Transverse colon (tissue), 4 donors: ENCODE measurements around the gene WFDC8. TPM values are rescaled to one million over a fixed set of nuclear protein-coding genes. Genes with fewer than 3 reads are reported as not detected.

Experiments
- DNase-seq: peaks from one replicate; pipeline ENCODE4 v3.0.0-alpha.2; 2019
- H3K27ac ChIP-seq, 4 donors: fragments of 200-600 bp; sonication (generic); 2 replicates each; pipeline ENCODE4 v1.5.1; 2016 to 2018; ENCODE audit warnings: inconsistent platforms in 4 of 4
- H3K27me3 ChIP-seq: fragments of 200-600 bp; sonication (generic); 2 replicates; pipeline ENCODE4 v1.5.1; 2017; ENCODE audit warnings: inconsistent platforms
- H3K36me3 ChIP-seq, 4 donors: fragments of 200-600 bp; sonication (generic); 2 replicates each; pipeline ENCODE4 v1.5.1; 2017 to 2019; ENCODE audit warnings: inconsistent platforms in 4 of 4
- H3K4me1 ChIP-seq, 4 donors: fragments of 200-600 bp; sonication (generic); 2 replicates each; pipeline ENCODE4 v1.5.1; 2017 to 2020; ENCODE audit warnings: inconsistent platforms in 4 of 4
- H3K4me3 ChIP-seq, 4 donors: fragments of 200-600 bp; sonication (generic); 1 replicate in 1 of 4; 2 replicates in 3 of 4; pipeline versions ENCODE4 v1.5.1 to v1.6.1; 2017 to 2019; ENCODE audit warnings: inconsistent platforms in 4 of 4
- H3K9me3 ChIP-seq, 2 donors: fragments of 200-600 bp; sonication (generic); 2 replicates each; pipeline ENCODE4 v1.5.1; 2017 to 2019; ENCODE audit warnings: inconsistent platforms in 2 of 2
- EP300 ChIP-seq: sonication (generic); formaldehyde crosslinking; IDR thresholded peaks from one replicate; pipeline ENCODE4 v1.6.1; 2017; ENCODE audit warnings: antibody characterized with exemption, low read depth
- POLR2A ChIP-seq: fragments of 450-650 bp; IDR thresholded peaks from one replicate; pipeline ENCODE4 v1.6.1; 2016; ENCODE audit warnings: antibody characterized with exemption, mild to moderate bottlenecking, moderate library complexity
- POLR2AphosphoS5 ChIP-seq, 3 donors: sonication (generic); formaldehyde crosslinking; IDR thresholded peaks; one replicate each; pipeline ENCODE4 v1.6.1; 2016; ENCODE audit warnings: antibody characterized with exemption in 3 of 3
- WGBS, 2 donors: methylation state at CpG; one replicate each; pipeline ENCODE4 v1.1.5; 2018; ENCODE audit warnings: low coverage in 1 of 2; 5-methylcytosine and 5-hydroxymethylcytosine counted together
- in situ Hi-C, 4 donors: fragments of 200-750 bp; cut with MboI; loops; one replicate each; pipeline versions ENCODE4 v1.15.0 to v1.15.1; 2017; ENCODE audit warnings: low sequenced_read_pairs in 3 of 4, low pct_ligation_motif_present in 1 of 4, low pct_unique_long_range_greater_than_20kb in 1 of 4
- intact Hi-C: fragments of 100-400 bp; cut with DNase I; formaldehyde crosslinking; loops from one replicate; pipeline ENCODE4 v1.15.1; 2023; ENCODE audit warnings: low total_unique reads
- total RNA-seq, 4 donors: library from RNA; depleted of rRNA; stranded (reverse); fragments of >200 nt; gene quantifications; one replicate each; pipeline ENCODE4 v1.1.0, GENCODE V29; 2016
- TF ChIP-seq, protein P1 (sequence below), 5 experiments: fragments of 200-600 bp in 3 of 5; fragments of 450-650 bp in 2 of 5; sonication (generic) in 3 of 5; IDR thresholded peaks; 1 replicate in 2 of 5; 2 replicates in 3 of 5; pipeline ENCODE4 v1.5.1; 2016 to 2017; ENCODE audit warnings: antibody characterized with exemption in 5 of 5, inconsistent platforms in 3 of 5, mild to moderate bottlenecking in 2 of 5, moderate library complexity in 1 of 5

The WFDC8 gene
- total RNA-seq, 4 donors from 2014 or later: not detected

DNA sequence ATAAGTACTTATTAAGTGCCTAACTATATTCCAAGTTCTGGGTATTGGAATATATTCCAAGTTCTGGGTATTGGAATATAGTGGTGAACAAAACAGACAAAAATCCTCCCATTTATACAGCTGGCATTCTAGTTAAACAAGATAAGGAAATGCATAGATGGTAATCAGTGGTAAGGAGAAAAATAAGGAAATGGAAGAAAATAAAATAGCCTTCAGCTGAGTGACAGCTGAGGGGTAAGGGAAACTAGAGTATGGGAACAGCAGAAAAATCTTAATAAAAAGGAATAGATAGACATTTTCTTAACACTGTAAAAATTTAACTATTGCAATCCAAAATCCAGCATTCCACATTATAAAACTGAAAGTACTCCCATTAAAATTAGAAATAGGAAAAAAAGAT lies 33.2 kb upstream of the WFDC8 start:
- Histone ChIP-seq H3K9me3 (peaks cover 0 to under 1% of the 10 kb centered on the region in 2 donors), H3K27ac (no peak overlapping the region), H3K27me3 (no peaks in the 10 kb centered on the region), H3K36me3 (no peaks in the 10 kb centered on the region), H3K4me1 (peaks cover 0 to 17% (median 1%) of the 10 kb centered on the region in 4 donors), H3K4me3 (no peak overlapping the region)
- in situ Hi-C loops: no loop called here
- intact Hi-C loops: no loop called here
- TF ChIP-seq POLR2A: no peak
- no peak for TF ChIP-seq EP300
- TF ChIP-seq, protein P1, sequence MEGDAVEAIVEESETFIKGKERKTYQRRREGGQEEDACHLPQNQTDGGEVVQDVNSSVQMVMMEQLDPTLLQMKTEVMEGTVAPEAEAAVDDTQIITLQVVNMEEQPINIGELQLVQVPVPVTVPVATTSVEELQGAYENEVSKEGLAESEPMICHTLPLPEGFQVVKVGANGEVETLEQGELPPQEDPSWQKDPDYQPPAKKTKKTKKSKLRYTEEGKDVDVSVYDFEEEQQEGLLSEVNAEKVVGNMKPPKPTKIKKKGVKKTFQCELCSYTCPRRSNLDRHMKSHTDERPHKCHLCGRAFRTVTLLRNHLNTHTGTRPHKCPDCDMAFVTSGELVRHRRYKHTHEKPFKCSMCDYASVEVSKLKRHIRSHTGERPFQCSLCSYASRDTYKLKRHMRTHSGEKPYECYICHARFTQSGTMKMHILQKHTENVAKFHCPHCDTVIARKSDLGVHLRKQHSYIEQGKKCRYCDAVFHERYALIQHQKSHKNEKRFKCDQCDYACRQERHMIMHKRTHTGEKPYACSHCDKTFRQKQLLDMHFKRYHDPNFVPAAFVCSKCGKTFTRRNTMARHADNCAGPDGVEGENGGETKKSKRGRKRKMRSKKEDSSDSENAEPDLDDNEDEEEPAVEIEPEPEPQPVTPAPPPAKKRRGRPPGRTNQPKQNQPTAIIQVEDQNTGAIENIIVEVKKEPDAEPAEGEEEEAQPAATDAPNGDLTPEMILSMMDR (IDR thresholded peaks at IDR 0.05): no peak
- TF ChIP-seq POLR2AphosphoS5 (IDR thresholded peaks at IDR 0.05): no peak
- DNase-seq: no peak

DNA sequence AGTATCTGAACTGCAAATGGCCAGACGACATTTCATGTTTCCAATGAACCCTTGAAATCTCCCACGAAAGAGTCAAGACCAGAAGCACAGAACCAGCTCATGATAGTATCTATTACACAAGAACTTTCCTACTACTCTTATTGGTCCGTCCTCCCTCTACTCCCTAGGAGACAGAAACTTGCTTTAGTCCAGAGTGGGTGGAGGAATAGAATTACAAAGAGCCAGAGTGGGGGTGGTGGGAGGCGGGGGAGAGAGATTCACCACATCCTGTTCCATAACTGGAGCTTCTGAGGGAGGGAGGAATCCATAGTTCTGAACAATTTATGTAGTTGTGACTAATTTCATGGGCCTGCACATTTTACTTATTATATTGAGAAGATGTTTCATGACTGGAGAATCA lies 32.0 kb upstream of the WFDC8 start:
- Histone ChIP-seq H3K4me3 (no peak overlapping the region), H3K27ac (no peak overlapping the region), H3K9me3 (peaks cover 10 to 12% of the 10 kb centered on the region in 2 donors), H3K36me3 (no peaks in the 10 kb centered on the region), H3K27me3 (no peaks in the 10 kb centered on the region), H3K4me1 (peaks cover 0 to 17% (median 1%) of the 10 kb centered on the region in 4 donors)
- no peak for DNase-seq
- intact Hi-C loops (no loop called here), in situ Hi-C loops (no loop called here)
- 53 to 68% methylated on average over 4 of the region's 4 CpGs for WGBS, 2 donors
- TF ChIP-seq EP300: no peak
- TF ChIP-seq POLR2A: no peak
- TF ChIP-seq, protein P1 (IDR thresholded peaks at IDR 0.05): no peak
- TF ChIP-seq POLR2AphosphoS5 (IDR thresholded peaks at IDR 0.05): no peak

DNA sequence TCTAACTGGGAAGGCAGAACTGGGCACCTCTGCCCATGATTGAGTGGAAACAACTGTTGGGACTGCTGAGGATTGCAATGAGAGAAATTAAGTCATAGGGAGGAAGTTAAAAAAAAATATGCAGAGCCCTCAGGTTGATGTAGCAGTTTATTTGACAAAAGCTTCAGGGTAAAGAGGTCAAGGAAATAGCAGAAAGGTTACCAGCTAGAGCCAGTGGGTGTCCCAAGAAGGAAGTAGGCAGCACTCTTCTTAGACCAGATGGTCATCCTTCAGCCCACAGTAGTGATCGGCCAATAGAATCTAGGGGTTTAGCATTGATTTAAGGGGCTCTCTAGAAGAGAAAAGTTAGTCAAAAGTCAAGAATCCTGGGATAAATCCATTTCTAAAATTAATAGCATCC lies 28.7 kb upstream of the WFDC8 start:
- H3K4me3 ChIP-seq: no peak overlapping the region
- no peak overlapping the region for H3K27ac ChIP-seq
- no peak for TF ChIP-seq EP300
- no peak for TF ChIP-seq POLR2A
- TF ChIP-seq, protein P1 (IDR thresholded peaks at IDR 0.05): no peak
- TF ChIP-seq POLR2AphosphoS5 (IDR thresholded peaks at IDR 0.05): no peak
- in situ Hi-C loops: no loop called here
- no peaks in the 10 kb centered on the region for H3K36me3 ChIP-seq
- WGBS, 2 donors: 94% methylated on average over 1 of the region's 1 CpG; no CpG with 5 or more reads in 1 of the 2 donors
- H3K4me1 ChIP-seq: peaks cover 0 to 8% (median 1%) of the 10 kb centered on the region in 4 donors
- H3K9me3 ChIP-seq: peaks cover 14 to 20% of the 10 kb centered on the region in 2 donors
- intact Hi-C loops: no loop called here
- no peak for DNase-seq
- no peaks in the 10 kb centered on the region for H3K27me3 ChIP-seq

DNA sequence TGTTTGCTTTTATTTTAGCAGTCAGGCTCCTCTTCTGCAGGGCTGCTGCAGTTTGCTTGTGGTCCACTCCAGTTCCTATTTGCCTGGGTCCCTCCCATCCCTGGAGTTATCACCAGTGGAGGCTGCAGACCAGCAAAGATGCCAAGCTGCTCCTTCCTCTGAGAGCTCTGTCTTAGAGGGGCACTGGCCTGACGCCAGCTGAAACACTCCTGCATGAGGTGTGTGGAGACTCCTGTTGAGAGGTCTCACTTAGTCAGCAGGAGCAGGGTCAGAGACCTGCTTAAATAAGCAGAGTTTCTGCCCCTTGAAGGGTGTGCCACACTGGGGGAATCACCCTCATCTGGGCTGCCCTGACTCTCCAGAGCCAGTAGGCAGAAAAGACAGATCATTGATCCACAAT lies 16.2 kb upstream of the WFDC8 start:
- in situ Hi-C loops (loop anchor here in 1 of 4 donors (25.0 kb wide), 1 partner anchor 167 kb away; no protein-coding TSS in a partner anchor), intact Hi-C loops (no loop called here)
- Histone ChIP-seq H3K36me3 (no peaks in the 10 kb centered on the region), H3K27ac (no peak overlapping the region), H3K27me3 (no peaks in the 10 kb centered on the region), H3K9me3 (no peaks in the 10 kb centered on the region), H3K4me3 (no peak overlapping the region), H3K4me1 (no peaks in the 10 kb centered on the region)
- DNase-seq: no peak
- WGBS, 2 donors: 78% methylated on average over 1 of the region's 1 CpG; no CpG with 5 or more reads in 1 of the 2 donors
- no peak for TF ChIP-seq POLR2A
- TF ChIP-seq EP300: no peak

DNA sequence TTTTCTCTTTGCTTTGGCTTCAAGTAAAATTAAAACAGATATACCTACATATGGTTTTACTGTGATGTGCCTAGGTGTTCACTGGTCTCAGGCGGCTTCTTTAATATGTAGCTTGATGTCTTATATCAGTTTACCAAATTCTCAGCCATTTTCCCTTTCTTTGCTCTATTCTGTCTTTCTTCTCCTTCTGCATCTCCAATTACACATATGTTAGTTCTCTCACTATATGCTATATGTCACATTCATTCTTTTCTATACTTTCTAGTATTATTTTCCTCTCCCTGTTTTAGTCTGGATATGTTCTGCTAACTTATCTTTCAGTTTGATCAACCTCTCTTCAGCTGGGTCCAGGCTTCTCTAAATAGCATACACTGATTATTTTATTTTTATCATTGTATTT lies 14.4 kb upstream of the WFDC8 start:
- TF ChIP-seq EP300: no peak
- TF ChIP-seq POLR2AphosphoS5 (IDR thresholded peaks at IDR 0.05): no peak
- TF ChIP-seq, protein P1 (IDR thresholded peaks at IDR 0.05): no peak
- no peak for TF ChIP-seq POLR2A
- Histone ChIP-seq H3K4me3 (no peak overlapping the region), H3K4me1 (no peaks in the 10 kb centered on the region), H3K9me3 (no peaks in the 10 kb centered on the region), H3K36me3 (no peaks in the 10 kb centered on the region), H3K27me3 (no peaks in the 10 kb centered on the region), H3K27ac (no peak overlapping the region)
- intact Hi-C loops: no loop called here
- 17 to 100% methylated on average over 1 of the region's 1 CpG for WGBS, 2 donors
- DNase-seq: no peak
- in situ Hi-C loops: loop anchor here in 1 of 4 donors (25.0 kb wide), 1 partner anchor 169 kb away; no protein-coding TSS in a partner anchor
